Sigmoid colon (tissue), 3 donors: ENCODE data around the gene KCNJ9.

Source experiments
- POLR2A ChIP-seq, 2 donors: fragments of 450-650 bp; IDR thresholded peaks; one replicate each; pipeline ENCODE4 v1.6.1; 2016; ENCODE audit warnings: antibody characterized with exemption in 2 of 2, mild to moderate bottlenecking in 2 of 2, moderate library complexity in 2 of 2
- TF ChIP-seq, protein P1 (sequence below), 4 experiments: fragments of 450-650 bp in 3 of 4; fragments of 200-600 bp in 1 of 4; IDR thresholded peaks; one replicate each; pipeline ENCODE4 v1.5.1; 2016 to 2019; ENCODE audit warnings: antibody characterized with exemption in 4 of 4, mild to moderate bottlenecking in 3 of 4, moderate library complexity in 2 of 4

DNA sequence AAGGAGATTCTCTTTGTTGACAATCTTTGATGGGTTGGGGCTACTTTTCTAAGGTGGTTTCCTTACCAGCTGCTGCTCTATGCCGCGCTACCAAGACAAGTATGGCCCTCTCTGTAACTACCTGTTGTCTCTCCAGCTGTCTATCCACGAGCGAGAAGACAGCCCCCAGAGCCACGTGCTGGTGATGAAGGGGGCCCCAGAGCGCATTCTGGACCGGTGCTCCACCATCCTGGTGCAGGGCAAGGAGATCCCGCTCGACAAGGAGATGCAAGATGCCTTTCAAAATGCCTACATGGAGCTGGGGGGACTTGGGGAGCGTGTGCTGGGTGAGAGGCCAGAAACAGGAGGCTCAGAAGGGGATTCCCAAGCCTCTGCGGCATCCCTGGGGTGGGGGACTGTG, 48.6 kb downstream of the KCNJ9 start:
- TF ChIP-seq, protein P1, sequence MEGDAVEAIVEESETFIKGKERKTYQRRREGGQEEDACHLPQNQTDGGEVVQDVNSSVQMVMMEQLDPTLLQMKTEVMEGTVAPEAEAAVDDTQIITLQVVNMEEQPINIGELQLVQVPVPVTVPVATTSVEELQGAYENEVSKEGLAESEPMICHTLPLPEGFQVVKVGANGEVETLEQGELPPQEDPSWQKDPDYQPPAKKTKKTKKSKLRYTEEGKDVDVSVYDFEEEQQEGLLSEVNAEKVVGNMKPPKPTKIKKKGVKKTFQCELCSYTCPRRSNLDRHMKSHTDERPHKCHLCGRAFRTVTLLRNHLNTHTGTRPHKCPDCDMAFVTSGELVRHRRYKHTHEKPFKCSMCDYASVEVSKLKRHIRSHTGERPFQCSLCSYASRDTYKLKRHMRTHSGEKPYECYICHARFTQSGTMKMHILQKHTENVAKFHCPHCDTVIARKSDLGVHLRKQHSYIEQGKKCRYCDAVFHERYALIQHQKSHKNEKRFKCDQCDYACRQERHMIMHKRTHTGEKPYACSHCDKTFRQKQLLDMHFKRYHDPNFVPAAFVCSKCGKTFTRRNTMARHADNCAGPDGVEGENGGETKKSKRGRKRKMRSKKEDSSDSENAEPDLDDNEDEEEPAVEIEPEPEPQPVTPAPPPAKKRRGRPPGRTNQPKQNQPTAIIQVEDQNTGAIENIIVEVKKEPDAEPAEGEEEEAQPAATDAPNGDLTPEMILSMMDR (IDR thresholded peaks at IDR 0.05) = no peak
- TF ChIP-seq POLR2A (IDR thresholded peaks at IDR 0.05) = no peak
